Activated T-cell treated with anti-CD3 and anti-CD28 coated beads, Interleukin-2, amount 50 U/mL, for 72 hours (primary cell): ENCODE data around the gene TTF2. TPM values are rescaled to one million over a fixed set of nuclear protein-coding genes. Genes with fewer than 3 reads are reported as not detected.

Source experiments
- ATAC-seq, 2 donors: fragments of 150-1000 bp; cut with Tn5 transposase; replicated peaks in 1 of 2; 2 replicates each; pipeline ENCODE4 v1.10.0; 2021; ENCODE audit warnings: moderate library complexity in 2 of 2, mild to moderate bottlenecking in 1 of 2
- DNase-seq, 2 donors: peaks; one replicate each; pipeline ENCODE4 v3.0.0; 2021 to 2022; ENCODE audit warnings: mixed read lengths in 1 of 2
- H3K27ac Mint-ChIP-seq: one replicate; pipeline ENCODE4 v1.8.0; 2022; ENCODE audit warnings: mild to moderate bottlenecking, moderate library complexity, mixed read lengths
- H3K27me3 Mint-ChIP-seq: one replicate; pipeline ENCODE4 v1.8.0; 2022; ENCODE audit warnings: low read depth, mixed read lengths
- H3K36me3 Mint-ChIP-seq, 2 donors: one replicate each; pipeline ENCODE4 v1.8.0; 2022; ENCODE audit warnings: mixed read lengths in 2 of 2, mild to moderate bottlenecking in 1 of 2; ENCODE audit not compliant: insufficient read depth in 2 of 2
- H3K4me1 Mint-ChIP-seq: one replicate; pipeline ENCODE4 v1.8.0; 2022; ENCODE audit warnings: low read depth, mixed read lengths
- H3K4me3 Mint-ChIP-seq, 2 donors: one replicate each; pipeline ENCODE4 v1.8.0; 2022; ENCODE audit warnings: mild to moderate bottlenecking in 2 of 2, mixed read lengths in 2 of 2, moderate library complexity in 2 of 2
- H3K9me3 Mint-ChIP-seq, 2 donors: one replicate each; pipeline ENCODE4 v1.8.0; 2022; ENCODE audit warnings: mixed read lengths in 2 of 2
- total RNA-seq, 2 donors: library from RNA; stranded (reverse); gene quantifications; one replicate each; pipeline ENCODE4 v1.2.3, GENCODE V29; 2022

The TTF2 gene
- total RNA-seq, 2 donors from 2014 or later = 104 to 107 TPM

DNA sequence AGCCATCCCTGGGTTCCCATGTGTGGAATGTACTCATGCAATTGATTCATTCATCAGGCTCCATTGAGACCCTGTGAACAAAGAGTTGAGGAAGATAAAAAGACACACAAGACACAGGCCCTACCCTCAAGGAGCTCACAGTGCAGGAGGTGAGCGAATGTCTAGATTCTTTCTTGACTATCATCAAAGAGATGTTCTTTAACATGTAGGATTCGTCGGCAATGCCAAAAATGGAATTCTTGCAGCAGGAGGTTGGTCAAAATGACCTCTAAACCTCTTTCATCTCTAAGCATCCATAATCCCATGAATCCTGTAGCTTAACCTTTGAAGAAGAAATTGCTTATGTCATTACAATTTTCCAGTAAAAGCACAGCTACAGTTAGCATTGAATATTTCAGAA, 27.9 kb upstream of the TTF2 start:
- no peaks in the 10 kb centered on the region for H3K9me3 Mint-ChIP-seq
- ATAC-seq (no peak), DNase-seq (no peak)
- no peaks in the 10 kb centered on the region for H3K36me3 Mint-ChIP-seq
- H3K27ac Mint-ChIP-seq = no peak overlapping the region
- peaks cover 11% of the 10 kb centered on the region for H3K4me1 Mint-ChIP-seq
- H3K4me3 Mint-ChIP-seq = no peak overlapping the region
- no peaks in the 10 kb centered on the region for H3K27me3 Mint-ChIP-seq

DNA sequence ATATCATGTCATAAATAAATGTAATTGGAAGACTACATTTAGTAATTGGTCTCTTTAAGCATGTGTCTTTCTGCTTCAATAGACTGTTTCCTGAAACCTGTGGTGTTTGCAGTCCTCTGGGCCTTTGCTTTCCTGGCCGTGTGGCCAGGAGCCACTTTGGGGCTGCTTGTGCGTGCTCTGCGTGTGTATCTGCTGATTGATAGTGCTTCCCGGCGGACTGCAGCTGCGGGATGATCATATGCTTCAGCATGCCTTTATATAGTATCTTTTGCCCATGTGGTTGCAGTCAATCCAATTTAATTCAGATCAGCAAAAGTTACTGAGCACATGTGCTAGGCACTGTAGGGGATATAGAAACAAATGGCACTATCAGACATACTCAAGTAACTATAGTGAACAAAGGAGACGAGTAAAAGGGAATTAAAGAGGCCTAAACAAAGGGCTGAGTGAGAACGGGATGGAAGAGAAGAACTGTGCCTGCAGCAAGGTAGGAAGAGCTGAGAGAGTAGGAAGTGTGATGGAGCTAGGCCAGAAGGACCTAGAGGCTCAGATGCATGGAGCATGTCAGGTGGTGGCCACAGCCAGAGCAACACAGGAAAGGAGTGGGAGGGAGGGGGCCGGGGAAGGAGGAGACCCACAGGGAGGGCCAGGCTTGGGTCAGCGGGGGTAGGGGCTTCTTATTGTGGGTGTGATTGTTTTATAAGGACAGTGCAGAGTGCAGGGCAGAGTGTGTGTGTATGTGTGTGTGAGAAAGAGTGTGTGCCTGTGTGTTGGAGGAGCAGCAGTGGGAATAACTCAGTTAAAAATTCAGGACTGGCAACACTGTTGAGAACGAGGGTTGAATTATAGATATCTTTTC, 27.2 kb upstream of the TTF2 start:
- no peak overlapping the region for H3K4me3 Mint-ChIP-seq
- H3K27ac Mint-ChIP-seq = no peak overlapping the region
- no peaks in the 10 kb centered on the region for H3K27me3 Mint-ChIP-seq
- H3K9me3 Mint-ChIP-seq = no peaks in the 10 kb centered on the region
- ATAC-seq (no peak), DNase-seq (no peak)
- H3K36me3 Mint-ChIP-seq = no peaks in the 10 kb centered on the region
- peaks cover 11% of the 10 kb centered on the region for H3K4me1 Mint-ChIP-seq

DNA sequence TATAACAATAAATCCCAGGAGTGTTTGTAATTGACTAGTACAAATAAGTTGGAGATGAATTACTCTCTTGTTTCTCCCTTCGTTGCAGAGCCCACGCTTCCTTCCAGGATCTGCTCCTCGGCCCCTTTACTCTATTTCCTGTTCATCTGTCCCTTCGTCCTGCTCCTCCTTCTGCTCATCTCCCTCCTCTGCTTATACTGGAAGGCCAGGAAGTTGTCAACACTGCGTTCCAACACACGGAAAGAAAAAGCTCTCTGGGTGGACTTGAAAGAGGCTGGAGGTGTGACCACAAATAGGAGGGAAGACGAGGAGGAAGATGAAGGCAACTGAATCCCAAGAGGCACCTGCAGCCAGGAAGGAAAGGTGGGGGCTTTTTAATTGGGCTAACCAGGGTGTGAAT, 26.4 kb upstream of the TTF2 start:
- Mint-ChIP-seq H3K27ac (no peak overlapping the region), H3K4me1 (peaks cover 11% of the 10 kb centered on the region), H3K4me3 (no peak overlapping the region), H3K27me3 (no peaks in the 10 kb centered on the region), H3K9me3 (no peaks in the 10 kb centered on the region), H3K36me3 (no peaks in the 10 kb centered on the region)
- DNase-seq (no peak), ATAC-seq (no peak)

DNA sequence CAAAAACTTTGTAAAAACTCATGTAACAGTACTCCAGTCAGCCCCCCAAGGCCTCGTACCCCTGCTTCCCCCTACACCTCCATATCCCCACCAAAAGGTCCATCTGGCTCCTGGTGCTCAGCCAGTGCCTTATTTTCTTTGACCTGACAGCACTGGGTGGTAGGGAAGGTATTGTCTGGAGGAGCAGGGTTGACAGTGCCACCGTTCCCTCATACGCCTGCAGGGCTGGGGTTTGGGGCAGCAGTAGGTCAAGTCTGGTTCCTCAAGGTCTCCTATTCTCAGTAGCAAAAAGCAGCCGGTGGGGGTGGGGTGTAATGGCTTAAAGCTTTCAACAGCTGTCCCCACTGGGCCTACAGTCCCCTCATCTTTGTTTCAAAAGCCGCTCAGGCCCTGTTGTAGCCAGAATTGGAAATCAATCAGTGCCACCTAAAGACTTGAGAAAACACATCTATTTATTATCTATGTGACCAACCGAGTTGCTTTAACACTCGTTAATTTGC, 25.3 kb upstream of the TTF2 start:
- no peaks in the 10 kb centered on the region for H3K27me3 Mint-ChIP-seq
- ATAC-seq (no peak), DNase-seq (no peak)
- H3K4me3 Mint-ChIP-seq = no peak overlapping the region
- peaks cover 10% of the 10 kb centered on the region for H3K4me1 Mint-ChIP-seq
- H3K9me3 Mint-ChIP-seq = no peaks in the 10 kb centered on the region
- H3K27ac Mint-ChIP-seq = no peak overlapping the region
- H3K36me3 Mint-ChIP-seq = no peaks in the 10 kb centered on the region

DNA sequence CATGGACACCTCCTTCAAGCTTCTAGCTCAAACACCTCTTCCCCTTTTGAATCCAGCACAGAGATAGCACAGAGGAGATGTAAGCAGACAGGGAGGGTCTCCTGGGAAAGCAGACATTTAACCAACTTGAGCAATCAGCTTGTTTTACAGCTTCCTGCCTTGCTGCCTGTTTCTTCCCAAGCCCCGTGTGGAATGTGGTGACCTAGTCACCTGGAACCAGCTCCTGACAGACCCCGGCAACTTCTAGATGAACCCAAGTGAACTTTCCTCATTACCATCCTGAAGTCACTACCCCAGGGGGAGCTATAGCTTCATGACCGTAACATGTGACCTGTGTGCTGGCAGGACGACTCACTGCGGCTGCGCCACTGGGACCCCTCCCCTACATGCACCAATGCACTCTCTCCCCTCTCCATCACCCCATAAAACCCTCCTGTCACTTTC, 24.1 kb upstream of the TTF2 start:
- Mint-ChIP-seq H3K4me3 (no peak overlapping the region), H3K36me3 (no peaks in the 10 kb centered on the region), H3K27me3 (no peaks in the 10 kb centered on the region), H3K4me1 (no peaks in the 10 kb centered on the region), H3K27ac (no peak overlapping the region), H3K9me3 (no peaks in the 10 kb centered on the region)
- ATAC-seq (no peak), DNase-seq (no peak)

DNA sequence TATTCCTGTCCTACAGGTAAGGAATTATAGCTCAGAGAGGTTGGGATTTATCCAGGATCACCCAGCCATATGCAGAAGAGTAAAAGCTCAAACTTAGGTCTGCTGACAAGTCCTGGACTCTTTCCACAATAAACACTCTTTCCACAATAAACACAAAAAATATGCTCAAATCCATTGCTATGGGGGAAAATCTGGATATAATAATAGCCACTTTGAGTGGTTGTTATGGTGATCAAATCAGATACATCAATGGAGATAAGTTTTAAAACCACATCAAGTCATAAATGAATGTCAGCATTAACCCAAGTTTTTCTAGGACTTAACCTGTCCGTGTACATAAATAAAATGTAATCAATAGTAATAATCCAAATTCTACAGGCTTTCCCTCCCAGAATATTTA, 22.3 kb upstream of the TTF2 start:
- Mint-ChIP-seq H3K4me3 (no peak overlapping the region), H3K27ac (no peak overlapping the region)
- ATAC-seq = no peak

DNA sequence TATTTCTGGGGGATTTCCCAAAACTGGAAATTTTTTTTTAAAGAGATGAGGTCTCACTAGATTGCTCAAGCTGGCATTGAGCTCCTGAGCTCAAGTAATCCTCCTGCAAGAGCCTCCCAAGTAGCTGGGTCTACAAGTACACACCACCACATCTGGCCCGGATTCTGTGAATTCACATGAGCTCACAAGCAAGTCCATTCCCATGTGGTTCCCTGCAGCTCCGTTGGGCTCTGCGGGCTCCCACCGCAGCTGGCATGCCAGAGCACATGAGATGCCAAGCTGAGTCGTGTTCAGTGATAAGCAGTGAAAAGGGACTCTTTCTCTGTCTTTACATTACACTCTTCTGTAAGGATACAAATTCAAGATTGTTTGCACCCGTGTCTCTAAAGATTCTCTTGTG, 21.9 kb upstream of the TTF2 start:
- Mint-ChIP-seq H3K4me1 (no peaks in the 10 kb centered on the region), H3K36me3 (peaks cover 0 to 2% of the 10 kb centered on the region in 2 donors), H3K27me3 (no peaks in the 10 kb centered on the region), H3K4me3 (no peak overlapping the region), H3K27ac (no peak overlapping the region), H3K9me3 (peaks cover 2% of the 10 kb centered on the region in 2 donors)
- ATAC-seq (no peak), DNase-seq (no peak)

More for the DNA sequence above, 22.3 kb upstream of the TTF2 start:
- no peak for DNase-seq
- no peaks in the 10 kb centered on the region for H3K4me1 Mint-ChIP-seq
- H3K9me3 Mint-ChIP-seq = peaks cover 2% of the 10 kb centered on the region in 2 donors
- no peaks in the 10 kb centered on the region for H3K27me3 Mint-ChIP-seq
- H3K36me3 Mint-ChIP-seq = peaks cover 0 to 2% of the 10 kb centered on the region in 2 donors

DNA sequence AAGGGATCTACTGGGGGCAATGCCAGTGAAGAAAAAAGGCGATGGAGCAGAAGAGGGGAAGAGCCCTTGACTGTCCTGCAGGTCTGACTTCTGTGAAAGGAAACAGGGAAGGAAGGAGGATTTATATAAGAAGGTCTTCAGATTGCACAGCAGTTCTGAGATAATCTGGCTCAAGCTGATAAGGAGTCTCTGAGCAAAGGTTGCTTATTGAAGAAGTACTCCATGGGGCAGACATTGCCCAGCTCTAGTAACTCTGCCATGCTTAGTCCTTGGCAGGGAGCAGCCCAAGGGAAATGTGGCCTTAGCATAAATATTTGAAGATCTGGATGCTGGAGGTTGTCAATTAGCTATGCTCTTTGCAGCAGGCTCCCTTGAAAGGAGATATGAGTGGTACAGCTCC, 15.9 kb upstream of the TTF2 start:
- Mint-ChIP-seq H3K4me1 (peaks cover 11% of the 10 kb centered on the region), H3K9me3 (peaks cover 2% of the 10 kb centered on the region in 2 donors), H3K4me3 (no peak overlapping the region), H3K27me3 (no peaks in the 10 kb centered on the region), H3K36me3 (peaks cover 2 to 3% of the 10 kb centered on the region in 2 donors), H3K27ac (no peak overlapping the region)
- no peak for ATAC-seq
- no peak for DNase-seq

DNA sequence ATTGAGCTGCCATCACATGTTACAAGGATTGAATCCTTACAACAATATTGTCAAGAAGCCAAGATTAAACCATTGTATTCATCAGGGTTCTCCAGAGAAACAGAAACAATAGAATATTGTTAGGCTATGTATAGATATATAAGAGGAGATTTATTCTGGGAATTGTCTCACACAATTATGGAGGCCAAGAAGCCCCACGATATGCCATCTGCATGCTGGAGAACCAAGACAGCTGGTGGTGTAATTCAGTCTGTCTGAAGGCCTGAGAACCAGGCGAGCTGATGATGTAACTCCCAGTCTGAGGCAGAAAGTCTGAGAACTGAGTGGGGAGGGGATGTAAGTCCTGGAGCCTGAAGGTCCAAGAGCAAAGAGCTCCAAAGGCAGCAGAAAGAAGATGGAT, 14.5 kb upstream of the TTF2 start:
- no peaks in the 10 kb centered on the region for H3K27me3 Mint-ChIP-seq
- peaks cover 25% of the 10 kb centered on the region for H3K4me1 Mint-ChIP-seq
- H3K4me3 Mint-ChIP-seq = no peak overlapping the region
- peaks cover 2% of the 10 kb centered on the region in 2 donors for H3K9me3 Mint-ChIP-seq
- peaks cover 3 to 11% of the 10 kb centered on the region in 2 donors for H3K36me3 Mint-ChIP-seq
- ATAC-seq (no peak), DNase-seq (no peak)
- H3K27ac Mint-ChIP-seq = no peak overlapping the region

DNA sequence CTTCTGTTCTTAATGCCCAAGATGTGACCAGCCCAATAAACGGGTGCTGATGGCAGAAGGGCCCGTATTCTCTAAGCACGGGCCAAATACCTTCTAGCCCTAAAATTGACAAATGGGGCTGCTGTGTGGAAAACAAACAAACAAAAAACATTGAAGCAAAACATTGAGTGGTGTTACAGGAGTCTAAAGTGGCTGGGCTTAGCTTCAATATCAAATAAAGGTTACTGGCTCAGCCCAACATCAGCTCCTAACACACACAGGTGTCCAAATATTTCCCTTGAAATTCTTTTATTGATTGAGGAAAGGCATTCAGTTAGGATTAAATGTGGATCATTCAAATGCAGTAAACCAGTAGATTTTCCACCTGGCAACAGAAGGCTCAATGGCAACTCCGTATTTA, 13.3 kb upstream of the TTF2 start:
- H3K27ac Mint-ChIP-seq = no peak overlapping the region
- H3K36me3 Mint-ChIP-seq = peaks cover 2 to 11% of the 10 kb centered on the region in 2 donors
- ATAC-seq = no peak
- no peaks in the 10 kb centered on the region for H3K27me3 Mint-ChIP-seq
- H3K9me3 Mint-ChIP-seq = no peaks in the 10 kb centered on the region
- no peak for DNase-seq
- peaks cover 35% of the 10 kb centered on the region for H3K4me1 Mint-ChIP-seq
- no peak overlapping the region for H3K4me3 Mint-ChIP-seq

DNA sequence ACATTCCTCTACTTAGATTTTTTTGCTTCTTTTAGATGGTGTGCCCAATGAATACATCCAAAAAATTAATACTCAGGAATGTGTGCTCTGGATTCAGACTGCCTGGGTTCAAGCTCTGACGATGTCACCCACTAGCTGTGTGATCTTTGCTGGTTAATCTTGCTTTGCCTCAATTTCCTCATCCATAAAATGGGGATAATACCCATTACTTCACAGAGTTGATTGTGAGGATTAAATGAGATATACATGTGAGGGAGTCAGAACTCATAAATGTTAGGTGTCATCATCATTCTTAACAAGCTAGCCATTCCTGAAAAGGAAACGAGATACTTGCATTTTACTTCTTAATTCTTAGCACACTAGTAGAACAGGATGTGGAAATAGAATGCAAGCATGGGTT, 12.9 kb upstream of the TTF2 start:
- Mint-ChIP-seq H3K9me3 (no peaks in the 10 kb centered on the region), H3K27me3 (no peaks in the 10 kb centered on the region), H3K4me3 (no peak overlapping the region), H3K27ac (no peak overlapping the region), H3K36me3 (peaks cover 2 to 11% of the 10 kb centered on the region in 2 donors), H3K4me1 (peaks cover 40% of the 10 kb centered on the region)
- no peak for DNase-seq
- ATAC-seq = no peak

DNA sequence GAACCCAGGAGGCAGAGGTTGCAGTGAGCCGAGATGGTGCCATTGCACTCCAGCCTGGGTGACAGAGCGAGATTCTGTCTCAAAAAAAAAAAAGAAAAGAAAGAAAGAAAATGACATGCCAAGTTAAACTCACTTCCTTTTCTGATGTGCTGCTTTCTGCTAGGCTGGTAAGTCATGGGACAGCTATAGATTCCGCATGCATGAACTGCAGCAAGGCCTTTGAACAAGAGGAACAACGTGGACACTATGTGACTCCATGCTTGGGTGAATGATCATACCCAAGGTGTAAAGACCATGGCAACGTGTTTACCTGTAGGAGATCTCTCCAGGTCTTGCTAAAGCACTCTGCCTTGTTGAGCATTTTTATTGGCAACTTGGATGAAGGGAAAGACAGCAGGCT, 10.3 kb upstream of the TTF2 start:
- Mint-ChIP-seq H3K4me1 (peaks cover 49% of the 10 kb centered on the region), H3K9me3 (no peaks in the 10 kb centered on the region), H3K4me3 (peak overlapping the region; percentile 4 to 16), H3K36me3 (peaks cover 3 to 11% of the 10 kb centered on the region in 2 donors), H3K27ac (peak overlapping the region; percentile 19), H3K27me3 (no peaks in the 10 kb centered on the region)
- DNase-seq (no peak), ATAC-seq (no peak)

DNA sequence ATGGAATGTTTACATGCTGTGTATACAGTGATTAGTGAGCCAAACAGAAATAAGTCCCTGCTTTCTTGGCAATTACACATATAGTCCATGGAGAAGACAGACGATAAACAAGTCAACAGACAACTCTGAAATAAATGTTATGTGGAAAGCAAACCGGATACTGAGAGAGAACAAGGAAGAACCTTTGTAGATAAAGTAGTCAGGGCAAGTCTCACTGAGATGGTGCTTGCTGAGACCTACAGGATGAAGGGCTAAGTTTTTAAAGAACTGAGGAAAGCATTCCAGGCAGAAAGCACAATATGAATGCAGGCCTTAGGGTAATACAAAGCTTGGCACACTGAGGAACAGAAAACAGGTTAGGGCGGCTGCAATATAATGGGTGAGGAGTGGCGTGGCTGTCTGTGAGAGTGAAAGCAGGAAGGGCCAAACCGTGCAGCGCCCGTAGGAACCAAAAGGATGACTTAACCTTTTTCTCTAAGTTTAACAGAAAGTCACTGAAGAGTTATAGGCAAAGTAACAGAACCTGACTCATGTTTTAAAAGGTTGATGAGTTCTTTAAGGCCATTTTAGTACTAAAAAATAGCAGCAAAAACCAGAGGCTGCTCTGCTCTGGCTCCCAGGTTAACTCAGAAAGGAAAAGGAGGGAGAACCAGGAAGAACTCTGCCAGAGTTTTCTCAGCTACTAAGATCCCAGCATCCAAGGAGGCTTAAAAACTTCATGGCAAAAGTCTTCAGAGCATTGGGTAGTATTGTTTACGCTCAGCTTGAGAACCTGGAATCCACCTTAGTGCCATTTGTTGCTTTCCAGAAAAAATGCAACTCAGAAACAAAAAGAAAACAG, 8.7 kb upstream of the TTF2 start:
- Mint-ChIP-seq H3K4me3 (peak overlapping the region; percentile 78 to 87), H3K9me3 (no peaks in the 10 kb centered on the region), H3K27ac (peak overlapping the region; percentile 93), H3K36me3 (peaks cover 3 to 15% of the 10 kb centered on the region in 2 donors), H3K4me1 (peaks cover 58% of the 10 kb centered on the region), H3K27me3 (no peaks in the 10 kb centered on the region)
- ATAC-seq (peak; percentile 68 to 73), DNase-seq (peak; percentile 45 to 46)
